HL-60 (cell line): ENCODE data around the gene TRNP1.

Source experiments
- DNase-seq, 2 experiments: peaks; one replicate each; pipeline ENCODE4 v3.0.0-alpha.2; 2010 to 2020; ENCODE audit warnings: low read depth in 1 of 2, low spot score in 1 of 2
- H3K27ac ChIP-seq: fragments of 250-450 bp; sonication (Bioruptor Pico); replicated peaks from 2 replicates; pipeline ENCODE4 v1.5.1; 2020; ENCODE audit warnings: mild to moderate bottlenecking, moderate library complexity
- H3K27me3 ChIP-seq: fragments of 250-450 bp; sonication (Bioruptor Pico); 2 replicates; pipeline ENCODE4 v1.5.1; 2021; ENCODE audit warnings: mild to moderate bottlenecking, moderate library complexity; ENCODE audit not compliant: insufficient read depth, poor library complexity, severe bottlenecking
- H3K4me3 ChIP-seq: replicated peaks from 2 replicates; pipeline ENCODE4 v1.5.1; 2011; ENCODE audit warnings: mild to moderate bottlenecking, control low read depth, low read length; ENCODE audit not compliant: insufficient read depth
- CTCF ChIP-seq: IDR thresholded peaks from one replicate; pipeline ENCODE4 v1.5.1; 2011; ENCODE audit warnings: low read length, control low read depth, inconsistent platforms; ENCODE audit not compliant: insufficient read depth
- GABPA ChIP-seq: IDR thresholded peaks from 2 replicates; pipeline ENCODE4 v1.6.1; 2012; ENCODE audit warnings: low read depth
- POLR2AphosphoS5 ChIP-seq: IDR thresholded peaks from 2 replicates; pipeline ENCODE4 v1.6.1; 2012; ENCODE audit warnings: low read depth
- REST ChIP-seq: IDR thresholded peaks from 2 replicates; pipeline ENCODE4 v1.6.1; 2012; ENCODE audit warnings: low read depth; ENCODE audit not compliant: insufficient replicate concordance
- SPI1 ChIP-seq: IDR thresholded peaks from 2 replicates; pipeline ENCODE4 v1.6.1; 2012; ENCODE audit warnings: low read depth, mild to moderate bottlenecking, borderline replicate concordance

TRNP1 gene

GRCh38 chr1:26956321-26956720 lies 37.2 kb upstream of the TRNP1 start:
- H3K4me3 ChIP-seq: no peak overlapping the region
- peaks cover 20% of the 10 kb centered on the region for H3K27me3 ChIP-seq
- H3K27ac ChIP-seq: no peak overlapping the region
- DNase-seq: no peak
- no peak for TF ChIP-seq CTCF
- no peak for TF ChIP-seq GABPA
- no peak for TF ChIP-seq SPI1
- no peak for TF ChIP-seq REST
- no peak for TF ChIP-seq POLR2AphosphoS5

GRCh38 chr1:26957306-26957705 lies 36.2 kb upstream of the TRNP1 start:
- Histone ChIP-seq H3K4me3 (no peak overlapping the region), H3K27me3 (peaks cover 23% of the 10 kb centered on the region), H3K27ac (no peak overlapping the region)
- TF ChIP-seq CTCF: no peak
- TF ChIP-seq REST: no peak
- no peak for TF ChIP-seq SPI1
- TF ChIP-seq GABPA: no peak
- no peak for DNase-seq

GRCh38 chr1:26959270-26959669 lies 34.2 kb upstream of the TRNP1 start:
- DNase-seq: no peak
- H3K27ac ChIP-seq: no peak overlapping the region
- peak overlapping the region; percentile 58 for H3K4me3 ChIP-seq
- TF ChIP-seq SPI1 (no peak), CTCF (no peak), REST (no peak), GABPA (no peak), POLR2AphosphoS5 (no peak)
- H3K27me3 ChIP-seq: peaks cover 24% of the 10 kb centered on the region
